ENCODE results near the gene SLC9A4.

DNA sequence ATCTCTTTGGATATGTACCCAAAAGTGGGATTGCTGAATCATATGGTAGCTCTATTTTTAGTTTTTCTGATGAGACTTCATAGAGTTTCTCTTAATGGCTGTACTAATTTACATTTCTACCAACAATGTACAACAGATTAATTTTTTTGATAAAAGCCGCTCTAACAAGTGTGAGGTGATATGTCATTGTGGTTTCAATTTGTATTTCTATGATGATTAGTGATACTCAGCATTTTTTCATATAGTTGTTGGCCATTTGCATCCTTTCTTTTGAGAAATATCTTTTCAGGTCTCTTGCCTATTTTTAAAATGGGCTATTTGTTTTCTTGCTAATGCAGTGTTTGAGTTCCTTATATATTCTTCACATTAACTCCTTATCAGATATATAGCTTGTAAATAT is 45.8 kb upstream of the SLC9A4 start:
- TF ChIP-seq SIN3A (IDR thresholded peaks at IDR 0.05; ENCODE audit: low read depth) = no peak
- TF ChIP-seq, protein P1, sequence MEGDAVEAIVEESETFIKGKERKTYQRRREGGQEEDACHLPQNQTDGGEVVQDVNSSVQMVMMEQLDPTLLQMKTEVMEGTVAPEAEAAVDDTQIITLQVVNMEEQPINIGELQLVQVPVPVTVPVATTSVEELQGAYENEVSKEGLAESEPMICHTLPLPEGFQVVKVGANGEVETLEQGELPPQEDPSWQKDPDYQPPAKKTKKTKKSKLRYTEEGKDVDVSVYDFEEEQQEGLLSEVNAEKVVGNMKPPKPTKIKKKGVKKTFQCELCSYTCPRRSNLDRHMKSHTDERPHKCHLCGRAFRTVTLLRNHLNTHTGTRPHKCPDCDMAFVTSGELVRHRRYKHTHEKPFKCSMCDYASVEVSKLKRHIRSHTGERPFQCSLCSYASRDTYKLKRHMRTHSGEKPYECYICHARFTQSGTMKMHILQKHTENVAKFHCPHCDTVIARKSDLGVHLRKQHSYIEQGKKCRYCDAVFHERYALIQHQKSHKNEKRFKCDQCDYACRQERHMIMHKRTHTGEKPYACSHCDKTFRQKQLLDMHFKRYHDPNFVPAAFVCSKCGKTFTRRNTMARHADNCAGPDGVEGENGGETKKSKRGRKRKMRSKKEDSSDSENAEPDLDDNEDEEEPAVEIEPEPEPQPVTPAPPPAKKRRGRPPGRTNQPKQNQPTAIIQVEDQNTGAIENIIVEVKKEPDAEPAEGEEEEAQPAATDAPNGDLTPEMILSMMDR (IDR thresholded peaks at IDR 0.05 in 2 of 3, conservative IDR thresholded peaks at IDR 0.05 in 1 of 3; ENCODE audit: borderline replicate concordance in 1 of 3, insufficient read depth in 1 of 3, low read depth in 2 of 3, low read length in 2 of 3) = no peak
